Keratinocyte (primary cell): Measurements from ENCODE around the gene RBL1.
"Not testable (repeated sequence)": the region's sequence is repeated elsewhere in the genome, so short reads cannot be mapped to it uniquely, and the experiment has no call there.

ENCODE experiments used
- EZH2 ChIP-seq: IDR thresholded peaks from one replicate; pipeline ENCODE4 v1.6.1; 2012; ENCODE audit warnings: inconsistent platforms, mild to moderate bottlenecking, low read length, moderate library complexity
- TF ChIP-seq, protein P1 (sequence below), 3 experiments: IDR thresholded peaks in 1 of 3; conservative IDR thresholded peaks in 1 of 3; optimal IDR thresholded peaks in 1 of 3; 2 replicates in 2 of 3; 3 replicates in 1 of 3; pipeline versions ENCODE3 to v1.5.1; 2011; ENCODE audit warnings: low read length in 3 of 3, mild to moderate bottlenecking in 3 of 3, moderate library complexity in 2 of 3, control low read depth in 1 of 3, inconsistent platforms in 1 of 3; ENCODE audit not compliant: insufficient read depth in 2 of 3; ENCODE audit errors: extremely low read depth in 1 of 3

GRCh38 chr20:37011858-37012257 lies 83.9 kb downstream of the RBL1 start:
- TF ChIP-seq, protein P1, sequence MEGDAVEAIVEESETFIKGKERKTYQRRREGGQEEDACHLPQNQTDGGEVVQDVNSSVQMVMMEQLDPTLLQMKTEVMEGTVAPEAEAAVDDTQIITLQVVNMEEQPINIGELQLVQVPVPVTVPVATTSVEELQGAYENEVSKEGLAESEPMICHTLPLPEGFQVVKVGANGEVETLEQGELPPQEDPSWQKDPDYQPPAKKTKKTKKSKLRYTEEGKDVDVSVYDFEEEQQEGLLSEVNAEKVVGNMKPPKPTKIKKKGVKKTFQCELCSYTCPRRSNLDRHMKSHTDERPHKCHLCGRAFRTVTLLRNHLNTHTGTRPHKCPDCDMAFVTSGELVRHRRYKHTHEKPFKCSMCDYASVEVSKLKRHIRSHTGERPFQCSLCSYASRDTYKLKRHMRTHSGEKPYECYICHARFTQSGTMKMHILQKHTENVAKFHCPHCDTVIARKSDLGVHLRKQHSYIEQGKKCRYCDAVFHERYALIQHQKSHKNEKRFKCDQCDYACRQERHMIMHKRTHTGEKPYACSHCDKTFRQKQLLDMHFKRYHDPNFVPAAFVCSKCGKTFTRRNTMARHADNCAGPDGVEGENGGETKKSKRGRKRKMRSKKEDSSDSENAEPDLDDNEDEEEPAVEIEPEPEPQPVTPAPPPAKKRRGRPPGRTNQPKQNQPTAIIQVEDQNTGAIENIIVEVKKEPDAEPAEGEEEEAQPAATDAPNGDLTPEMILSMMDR (optimal IDR thresholded peaks at IDR 0.05 in 1 of 3, IDR thresholded peaks at IDR 0.05 in 1 of 3, conservative IDR thresholded peaks at IDR 0.05 in 1 of 3; ENCODE audit: extremely low read depth in 1 of 3, insufficient read depth in 2 of 3, low read length in 3 of 3): not testable (repeated sequence)
- not testable (repeated sequence) for TF ChIP-seq EZH2
